ENCODE data around the gene PTPRCAP. TPM values are rescaled to one million over a fixed set of nuclear protein-coding genes. Genes with fewer than 3 reads are reported as not detected.
"Not testable (repeated sequence)": the region's sequence is repeated elsewhere in the genome, so short reads cannot be mapped to it uniquely, and the experiment has no call there.

The PTPRCAP gene
- total and polyA plus RNA-seq, 7 donors, result 0.71 to 129 (median 2.8) TPM

DNA sequence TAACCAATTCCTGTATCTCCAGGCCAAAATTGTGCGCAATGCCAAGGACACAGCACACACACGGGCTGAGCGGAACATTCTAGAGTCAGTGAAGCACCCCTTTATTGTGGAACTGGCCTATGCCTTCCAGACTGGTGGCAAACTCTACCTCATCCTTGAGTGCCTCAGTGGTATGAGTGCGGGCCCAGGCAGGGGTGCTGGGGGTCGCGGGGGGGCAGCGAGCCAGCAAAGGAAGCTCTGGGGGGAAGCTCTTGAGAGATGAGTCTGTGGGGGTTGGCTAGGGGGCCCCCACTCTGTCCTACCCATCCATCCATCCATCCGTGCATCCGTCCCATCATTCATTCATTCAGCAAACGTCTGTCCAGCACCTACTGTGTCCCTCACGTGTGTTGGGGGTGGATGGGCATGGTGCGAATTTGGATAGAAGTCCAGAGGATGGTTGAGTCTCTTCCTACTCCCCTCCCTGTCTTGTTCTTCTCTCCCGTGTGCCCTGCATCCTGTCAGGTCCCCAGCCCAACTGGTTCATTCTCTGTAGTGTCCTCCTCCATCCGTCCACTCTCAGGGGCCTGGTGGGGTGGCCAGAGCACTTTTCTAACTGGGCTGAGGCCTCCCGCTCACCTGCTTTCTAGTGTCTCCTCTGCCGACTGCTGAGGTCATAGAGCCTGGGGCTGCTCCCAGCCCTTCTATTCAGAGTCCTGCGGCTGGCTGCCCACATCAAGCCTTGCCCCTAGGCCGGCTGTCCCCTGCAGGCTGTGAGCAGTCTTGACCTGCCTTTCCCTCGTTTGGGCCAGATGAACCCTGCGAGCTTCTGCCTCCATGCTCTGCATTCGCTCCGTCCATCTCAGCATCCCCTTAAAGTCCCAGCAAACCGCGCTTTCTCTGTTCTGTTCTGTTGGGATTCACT is 5.9 kb downstream of the PTPRCAP start:
- 94% methylated on average over 24 of the region's 24 CpGs for WGBS, 2 donors
- H3K4me3 ChIP-seq, result no peak overlapping the region
- no peak for DNase-seq
- no peaks in the 10 kb centered on the region for H3K27me3 ChIP-seq
- H3K27ac ChIP-seq, result no peak overlapping the region
- intact Hi-C loops (cut with DNase I), result no loop called here
- H3K4me1 ChIP-seq, result peaks cover 0 to 31% (median 24%) of the 10 kb centered on the region in 4 donors
- peaks cover 17 to 70% (median 42%) of the 10 kb centered on the region in 4 donors for H3K36me3 ChIP-seq
- TF ChIP-seq POLR2AphosphoS5 (IDR thresholded peaks at IDR 0.05) (no peak), EP300 (IDR thresholded peaks at IDR 0.05) (no peak), POLR2A (IDR thresholded peaks at IDR 0.05) (no peak)
- TF ChIP-seq, protein P1, sequence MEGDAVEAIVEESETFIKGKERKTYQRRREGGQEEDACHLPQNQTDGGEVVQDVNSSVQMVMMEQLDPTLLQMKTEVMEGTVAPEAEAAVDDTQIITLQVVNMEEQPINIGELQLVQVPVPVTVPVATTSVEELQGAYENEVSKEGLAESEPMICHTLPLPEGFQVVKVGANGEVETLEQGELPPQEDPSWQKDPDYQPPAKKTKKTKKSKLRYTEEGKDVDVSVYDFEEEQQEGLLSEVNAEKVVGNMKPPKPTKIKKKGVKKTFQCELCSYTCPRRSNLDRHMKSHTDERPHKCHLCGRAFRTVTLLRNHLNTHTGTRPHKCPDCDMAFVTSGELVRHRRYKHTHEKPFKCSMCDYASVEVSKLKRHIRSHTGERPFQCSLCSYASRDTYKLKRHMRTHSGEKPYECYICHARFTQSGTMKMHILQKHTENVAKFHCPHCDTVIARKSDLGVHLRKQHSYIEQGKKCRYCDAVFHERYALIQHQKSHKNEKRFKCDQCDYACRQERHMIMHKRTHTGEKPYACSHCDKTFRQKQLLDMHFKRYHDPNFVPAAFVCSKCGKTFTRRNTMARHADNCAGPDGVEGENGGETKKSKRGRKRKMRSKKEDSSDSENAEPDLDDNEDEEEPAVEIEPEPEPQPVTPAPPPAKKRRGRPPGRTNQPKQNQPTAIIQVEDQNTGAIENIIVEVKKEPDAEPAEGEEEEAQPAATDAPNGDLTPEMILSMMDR (IDR thresholded peaks at IDR 0.05), result no peak
- H3K9me3 ChIP-seq, result no peaks in the 10 kb centered on the region

DNA sequence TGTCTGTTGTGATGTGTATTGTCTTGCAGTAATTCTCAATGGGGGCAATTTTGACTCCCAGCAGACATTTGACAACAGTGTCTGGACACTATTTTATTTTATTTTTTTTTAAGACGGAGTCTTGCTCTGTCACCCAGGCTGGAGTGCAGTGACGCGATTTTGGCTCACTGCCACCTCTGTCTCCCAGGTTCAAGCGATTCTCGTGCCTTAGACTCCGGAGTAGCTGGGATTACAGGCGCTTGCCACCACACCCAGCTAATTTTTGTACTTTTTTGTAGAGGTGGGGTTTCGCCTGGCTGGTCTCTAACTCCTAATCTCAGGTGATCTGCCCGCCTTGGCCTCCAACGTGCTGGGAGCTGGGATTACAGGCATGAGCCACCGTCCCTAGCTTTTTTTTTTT is 7.8 kb downstream of the PTPRCAP start:
- Histone ChIP-seq H3K27me3 (no peaks in the 10 kb centered on the region), H3K9me3 (no peaks in the 10 kb centered on the region), H3K4me1 (peaks cover 0 to 19% (median 18%) of the 10 kb centered on the region in 4 donors), H3K4me3 (no peak overlapping the region), H3K27ac (peak overlapping the region in 1 of 4 donors; percentile 87), H3K36me3 (peaks cover 17 to 54% (median 34%) of the 10 kb centered on the region in 4 donors)
- intact Hi-C loops (cut with DNase I), result loop anchor here (5.0 kb wide), 1 partner anchor 78 kb away; the partner anchor contains the start of genes CDK2AP2 and PITPNM1
- TF ChIP-seq POLR2A (IDR thresholded peaks at IDR 0.05) (no peak), EP300 (IDR thresholded peaks at IDR 0.05) (no peak), POLR2AphosphoS5 (IDR thresholded peaks at IDR 0.05) (no peak)
- TF ChIP-seq, protein P1 (IDR thresholded peaks at IDR 0.05), result no peak
- no peak for DNase-seq
- WGBS, 2 donors, result 72 to 84% methylated on average over 11 of the region's 11 CpGs

DNA sequence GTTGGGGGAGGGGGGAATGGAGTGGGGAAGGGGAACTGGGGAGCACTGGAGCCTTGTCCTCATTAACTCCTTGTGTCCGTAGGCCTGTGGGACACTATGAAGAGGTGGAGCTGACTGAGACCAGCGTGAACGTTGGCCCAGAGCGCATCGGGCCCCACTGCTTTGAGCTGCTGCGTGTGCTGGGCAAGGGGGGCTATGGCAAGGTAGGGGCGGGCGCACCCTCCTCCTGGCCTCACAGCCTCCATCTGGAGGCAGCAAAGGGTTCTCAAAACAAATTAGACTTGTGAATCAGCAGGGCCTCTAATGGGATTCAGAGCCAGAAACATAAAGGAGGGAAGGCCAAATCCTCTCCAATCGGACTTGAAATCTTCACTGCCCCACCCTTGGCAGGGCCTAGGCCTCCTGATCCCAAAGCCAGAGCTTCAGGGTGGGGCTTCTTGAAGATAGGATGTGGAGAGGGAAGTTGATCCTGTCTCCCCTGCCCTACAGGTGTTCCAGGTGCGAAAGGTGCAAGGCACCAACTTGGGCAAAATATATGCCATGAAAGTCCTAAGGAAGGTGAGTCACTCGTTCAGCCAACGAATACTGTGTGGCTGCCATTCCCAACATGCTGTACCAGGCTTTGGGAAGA is 8.3 kb downstream of the PTPRCAP start:
- H3K9me3 ChIP-seq, result no peaks in the 10 kb centered on the region
- peak overlapping the region; percentile 87 to 92 (median 90) for H3K27ac ChIP-seq
- peaks cover 17 to 49% (median 28%) of the 10 kb centered on the region in 4 donors for H3K36me3 ChIP-seq
- intact Hi-C loops (cut with DNase I), result loop anchor here (5.0 kb wide), 1 partner anchor 78 kb away; the partner anchor contains the start of genes CDK2AP2 and PITPNM1
- DNase-seq, result no peak
- H3K27me3 ChIP-seq, result no peaks in the 10 kb centered on the region
- no peak for TF ChIP-seq POLR2AphosphoS5 (IDR thresholded peaks at IDR 0.05)
- TF ChIP-seq, protein P1 (IDR thresholded peaks at IDR 0.05), result no peak
- no peak for TF ChIP-seq POLR2A (IDR thresholded peaks at IDR 0.05)
- no peak for TF ChIP-seq EP300 (IDR thresholded peaks at IDR 0.05)
- peak overlapping the region; percentile 66 to 91 (median 72) for H3K4me3 ChIP-seq
- 29 to 47% methylated on average over 12 of the region's 12 CpGs for WGBS, 2 donors
- H3K4me1 ChIP-seq, result peaks cover 0 to 19% (median 18%) of the 10 kb centered on the region in 4 donors

DNA sequence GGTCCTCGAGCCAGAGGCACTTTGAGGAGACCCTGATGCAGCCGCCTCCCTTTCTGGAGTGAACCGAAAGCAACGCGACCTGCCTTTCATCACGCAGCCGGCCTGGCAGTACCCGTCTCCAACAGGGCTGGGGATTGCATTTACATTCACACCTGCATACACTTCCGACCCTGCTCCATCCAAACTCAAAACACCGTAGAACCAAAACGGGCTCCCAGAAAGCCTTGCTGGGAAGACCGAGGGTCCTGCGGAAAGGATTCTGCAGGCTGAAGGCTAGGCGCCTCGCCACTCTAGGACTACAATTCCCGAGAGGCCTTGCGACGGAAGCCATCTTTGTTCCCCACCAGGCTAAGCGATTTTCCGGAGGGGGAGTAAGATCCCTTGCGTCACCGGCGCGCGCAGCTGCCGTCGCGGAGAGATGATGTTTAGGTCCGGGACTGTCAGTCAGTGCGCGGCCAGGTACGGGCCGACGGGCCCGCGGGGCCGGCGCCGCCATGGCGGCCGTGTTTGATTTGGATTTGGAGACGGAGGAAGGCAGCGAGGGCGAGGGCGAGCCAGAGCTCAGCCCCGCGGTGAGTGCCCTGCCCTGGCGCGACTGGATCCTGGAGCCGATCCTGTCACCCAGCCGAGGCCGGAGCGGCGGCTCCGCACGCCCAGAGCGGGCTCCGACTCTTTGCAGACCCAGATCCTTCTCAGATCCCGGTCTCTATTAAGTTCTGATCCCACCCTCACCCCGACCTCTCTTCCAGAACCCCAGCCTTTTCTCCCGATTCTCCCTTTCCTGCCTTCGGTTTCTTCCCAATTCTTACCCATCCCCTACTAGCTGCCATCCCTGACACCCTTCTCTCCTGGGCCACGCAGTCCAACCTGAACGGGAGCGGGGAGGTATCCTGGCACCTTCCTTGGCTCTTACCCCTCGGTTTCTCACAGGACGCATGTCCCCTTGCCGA is 9.2 kb downstream of the PTPRCAP start, which contains the start of gene RPS6KB2:
Gene RPS6KB2 (plus strand): TSS at position 443 of the 950 bp plus-strand sequence. CDS start 52 bp downstream, at position 495.
- peaks cover 14 to 40% (median 21%) of the 10 kb centered on the region in 4 donors for H3K36me3 ChIP-seq
- 0% methylated on average over 68 of the region's 68 CpGs for WGBS, 2 donors

DNA sequence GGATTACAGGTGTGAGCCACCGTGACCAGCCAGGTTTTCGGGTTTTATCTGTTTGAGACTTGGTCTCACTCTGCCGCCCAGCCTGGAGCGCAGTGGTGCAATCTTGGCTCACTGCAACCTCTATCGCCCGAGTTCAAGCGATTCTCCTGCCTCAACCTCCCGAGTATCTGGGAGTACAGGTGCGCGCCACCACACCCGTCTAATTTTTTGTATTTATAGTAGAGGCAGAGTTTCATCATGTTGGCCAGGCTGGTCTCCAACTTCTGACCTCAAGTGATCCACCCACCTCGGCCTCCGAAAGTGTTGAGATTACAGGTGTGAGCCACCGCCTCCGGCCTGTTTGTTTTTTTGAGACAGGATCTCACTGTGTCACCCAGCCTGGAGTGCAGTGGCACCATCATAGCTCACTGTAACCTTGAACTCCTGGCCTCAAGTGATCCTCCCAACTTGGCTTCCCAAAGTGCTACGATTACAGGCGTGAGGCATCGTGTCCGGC is 10.1 kb downstream of the PTPRCAP start:
- WGBS, 2 donors, result 59 to 75% methylated on average over 19 of the region's 19 CpGs
- H3K4me3 ChIP-seq, result peak overlapping the region; percentile 66 to 91 (median 72)
- not testable (repeated sequence) for DNase-seq, H3K27me3 ChIP-seq, H3K9me3 ChIP-seq
- intact Hi-C loops (cut with DNase I), result loop anchor here (5.0 kb wide), 1 partner anchor 80 kb away; the partner anchor contains the start of genes CDK2AP2 and PITPNM1
- H3K36me3 ChIP-seq, result peaks cover 6 to 31% (median 12%) of the 10 kb centered on the region in 4 donors
- peak overlapping the region; percentile 87 to 92 (median 90) for H3K27ac ChIP-seq
- peaks cover 0 to 19% (median 18%) of the 10 kb centered on the region in 4 donors for H3K4me1 ChIP-seq

More for the DNA sequence above, 9.2 kb downstream of the PTPRCAP start, which contains the start of gene RPS6KB2:
- Histone ChIP-seq H3K27ac (peak within 1 kb of the TSS; percentile 87 to 92 (median 90)), H3K9me3 (no peaks in the 10 kb centered on the region), H3K4me3 (peak within 1 kb of the TSS; percentile 66 to 91 (median 72)), H3K4me1 (peaks cover 0 to 19% (median 18%) of the 10 kb centered on the region in 4 donors), H3K27me3 (no peaks in the 10 kb centered on the region)
- intact Hi-C loops (cut with DNase I), result loop anchor here (1.0 to 5.0 kb wide), 3 partner anchors 15 to 79 kb away; partner anchors contain the start of genes CDK2AP2, CORO1B, PITPNM1 and TMEM134
- TF ChIP-seq, protein P1 (IDR thresholded peaks at IDR 0.05), result no peak
- peak; percentile 93 to 94 for TF ChIP-seq POLR2A (IDR thresholded peaks at IDR 0.05)
- peak in 1 of 4 donors; percentile 85 for TF ChIP-seq EP300 (IDR thresholded peaks at IDR 0.05)
- peak; percentile 96 to 98 (median 97) for TF ChIP-seq POLR2AphosphoS5 (IDR thresholded peaks at IDR 0.05)
- DNase-seq, result peak; percentile 99
